Activated T-helper 1 cell treated with anti-CD3 and anti-CD28 coated beads, Interleukin-2, amount 50 U/mL, for 16 hours (primary cell): Measurements from ENCODE around the gene TMEM207.
"Not testable (repeated sequence)": the region's sequence is repeated elsewhere in the genome, so short reads cannot be mapped to it uniquely, and the experiment has no call there.

ENCODE experiments used
- DNase-seq, 2 donors: peaks; one replicate each; pipeline ENCODE4 v3.0.0-alpha.2; 2020; ENCODE audit warnings: low read depth in 1 of 2, low spot score in 1 of 2

TMEM207 gene

DNA sequence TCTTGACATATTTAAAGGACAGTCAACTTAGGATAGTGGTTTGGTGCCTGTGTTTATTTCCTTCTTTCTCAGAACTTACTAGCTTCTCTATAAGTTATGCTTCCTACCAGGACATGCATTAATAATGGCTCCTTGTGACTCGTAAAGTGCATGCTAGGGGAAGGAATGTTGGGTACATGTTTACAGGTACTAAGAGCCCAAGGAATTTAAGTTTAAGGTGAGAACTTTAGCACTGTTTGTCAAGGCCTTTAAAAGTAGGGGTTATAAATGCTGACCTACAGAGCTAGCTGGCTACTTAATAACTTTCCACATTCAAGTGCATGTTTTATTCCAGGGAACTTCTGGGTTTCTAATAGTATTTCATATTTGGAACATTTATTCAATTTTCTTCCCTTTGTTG is at the start of gene TMEM207:
Gene TMEM207, minus strand, starts transcription at position 101 of the 400 bp plus-strand sequence. Its CDS starts 92 bp downstream, at position 9.
- DNase-seq = no peak

DNA sequence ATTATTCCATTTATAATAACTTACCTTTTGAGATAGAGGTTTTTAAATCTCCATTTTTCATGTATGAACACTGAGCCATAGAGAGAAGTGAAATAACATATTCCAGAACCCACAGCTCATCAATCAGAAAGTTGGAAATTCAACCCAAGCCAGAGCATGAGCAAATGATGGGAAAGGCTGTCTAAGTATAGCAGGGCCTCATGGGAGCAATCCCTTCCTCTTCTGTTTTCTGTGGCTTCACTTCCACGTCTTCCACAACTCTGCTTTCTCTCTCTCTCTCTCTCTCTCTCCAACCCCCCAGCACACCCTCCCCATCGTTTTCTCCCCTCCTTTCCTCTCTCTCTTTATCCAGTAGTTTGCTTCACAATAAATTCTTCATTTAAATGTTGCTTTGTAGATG is 49.4 kb upstream of the TMEM207 start:
- no peak for DNase-seq

DNA sequence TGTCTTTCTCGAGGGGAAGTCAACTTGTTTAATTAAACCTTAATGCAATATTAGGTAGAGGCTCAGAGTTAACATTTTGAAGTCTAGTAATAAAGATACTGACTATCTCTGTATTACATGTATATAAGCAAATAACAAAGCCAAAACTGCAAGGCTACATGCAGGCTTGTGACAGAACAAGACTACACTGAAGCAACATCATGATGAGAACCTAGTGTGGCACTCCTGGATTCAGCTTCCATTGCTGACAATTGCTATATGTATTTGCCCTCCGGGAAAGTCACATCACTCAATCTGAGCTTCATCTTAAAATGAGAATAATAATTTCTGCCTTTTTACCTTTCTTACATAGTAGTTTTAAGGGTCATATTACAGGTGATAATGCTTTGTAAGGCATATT is 48.6 kb upstream of the TMEM207 start:
- no peak for DNase-seq

DNA sequence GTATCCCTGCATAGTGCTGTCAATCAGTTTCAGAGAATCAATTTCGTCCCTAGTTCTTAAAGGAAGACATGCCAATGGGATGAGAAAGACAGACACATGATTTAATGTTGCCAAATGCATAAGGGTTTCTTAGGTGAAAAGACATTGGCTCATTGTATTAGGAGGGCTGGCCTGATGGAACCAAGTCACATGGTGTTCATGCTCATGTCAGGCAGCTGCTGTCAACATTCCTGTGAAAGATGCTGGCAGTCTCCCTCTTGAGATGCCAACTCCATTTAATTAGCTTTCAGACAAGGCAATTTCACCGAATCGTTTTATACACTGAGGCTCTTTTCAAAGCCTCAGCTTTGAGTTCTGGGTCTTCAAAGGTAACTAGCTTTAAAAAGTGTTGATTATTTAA is 48.1 kb upstream of the TMEM207 start:
- DNase-seq = no peak

DNA sequence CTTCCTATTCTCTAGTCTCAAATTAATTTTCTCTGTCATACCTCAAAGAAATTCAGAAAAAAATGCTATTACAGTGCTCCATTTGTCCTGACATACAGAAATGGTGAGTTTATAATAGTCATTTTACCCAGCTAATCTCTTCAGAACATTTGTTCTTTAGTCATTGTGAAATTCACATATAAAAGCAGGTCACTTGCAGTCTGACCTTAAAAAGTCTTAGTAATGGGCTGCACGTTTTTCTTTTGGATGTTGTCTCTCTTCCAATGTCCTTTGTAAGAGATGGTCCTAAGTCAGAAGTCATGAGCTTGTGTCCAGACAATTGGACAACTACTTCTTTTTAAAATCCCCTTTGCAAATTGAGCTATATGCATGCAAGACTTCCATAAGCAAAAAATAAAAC is 47.2 kb upstream of the TMEM207 start:
- no peak for DNase-seq

DNA sequence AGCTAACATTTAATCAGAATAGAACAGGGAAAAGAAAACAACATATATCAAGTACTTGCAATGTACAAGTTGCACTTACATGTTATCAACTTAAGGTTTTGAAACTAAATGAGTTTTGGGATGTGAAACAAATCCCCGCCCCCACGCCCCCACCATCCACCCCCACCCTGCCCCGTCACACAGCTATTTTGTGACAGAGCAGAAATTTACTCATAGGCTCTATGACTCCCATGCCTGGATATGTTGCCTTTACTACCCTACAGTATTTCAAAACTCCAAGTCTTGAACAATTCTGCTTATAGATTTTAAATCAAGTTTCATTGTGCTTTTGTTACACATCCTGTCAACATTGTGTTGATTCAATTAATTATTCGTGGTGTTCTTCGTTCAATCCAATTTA is 46.1 kb upstream of the TMEM207 start:
- no peak for DNase-seq

DNA sequence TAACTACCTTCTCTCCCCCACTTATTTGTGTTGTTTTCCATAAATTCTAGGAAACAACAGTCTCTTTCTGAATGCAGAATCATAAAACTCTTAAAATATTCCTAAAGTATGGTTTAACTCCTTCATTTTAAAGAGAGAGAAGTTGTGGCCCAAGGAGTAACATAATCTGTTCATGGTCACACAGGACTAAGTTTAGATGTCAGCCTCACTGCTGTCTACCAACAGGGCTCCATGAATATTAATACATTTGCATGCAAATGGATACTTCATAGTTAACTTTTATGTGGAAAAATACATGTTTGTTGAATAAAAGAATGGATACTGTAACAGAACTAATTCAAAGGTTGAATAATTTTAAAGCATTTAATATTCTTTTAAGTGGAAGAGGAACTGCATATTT is 45.7 kb upstream of the TMEM207 start:
- no peak for DNase-seq

DNA sequence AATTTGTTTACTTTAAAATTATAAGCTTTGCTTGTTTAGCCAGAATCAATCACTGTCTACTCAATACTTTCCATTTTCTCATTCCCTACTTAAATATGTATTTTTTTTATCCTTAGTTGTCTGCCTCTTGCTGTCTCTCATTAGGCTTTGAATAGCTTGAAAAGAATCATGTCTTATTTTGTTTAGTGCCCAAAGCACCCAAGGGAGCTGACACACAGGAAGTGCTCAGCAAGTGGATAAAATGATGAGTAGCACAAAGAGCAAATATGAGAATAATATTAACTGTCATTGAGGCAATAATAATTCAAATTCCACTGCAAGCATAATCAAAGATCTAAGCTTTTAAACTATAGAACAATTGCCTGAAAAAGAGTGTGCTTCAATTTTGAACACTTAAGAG is 45.2 kb upstream of the TMEM207 start:
- DNase-seq = no peak

DNA sequence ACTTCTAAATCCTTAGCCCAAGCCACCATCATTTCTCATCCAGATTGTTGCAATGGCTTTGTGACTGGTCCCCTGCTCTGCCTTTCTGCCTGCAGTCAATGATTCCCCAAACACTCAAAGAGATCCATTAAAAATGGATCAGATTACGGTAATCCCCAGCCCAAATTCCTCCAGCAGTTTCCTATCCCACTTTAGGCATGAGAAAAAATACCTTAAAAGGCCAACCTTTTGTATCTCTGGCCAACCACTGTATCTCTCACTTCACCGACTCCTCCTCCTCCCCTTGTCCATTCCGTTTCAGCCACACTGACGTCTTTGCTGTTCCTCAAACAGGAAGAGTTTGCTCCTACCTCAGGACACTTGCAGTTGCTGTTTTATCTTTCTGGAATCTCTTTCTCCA is 43.3 kb upstream of the TMEM207 start:
- DNase-seq = no peak

DNA sequence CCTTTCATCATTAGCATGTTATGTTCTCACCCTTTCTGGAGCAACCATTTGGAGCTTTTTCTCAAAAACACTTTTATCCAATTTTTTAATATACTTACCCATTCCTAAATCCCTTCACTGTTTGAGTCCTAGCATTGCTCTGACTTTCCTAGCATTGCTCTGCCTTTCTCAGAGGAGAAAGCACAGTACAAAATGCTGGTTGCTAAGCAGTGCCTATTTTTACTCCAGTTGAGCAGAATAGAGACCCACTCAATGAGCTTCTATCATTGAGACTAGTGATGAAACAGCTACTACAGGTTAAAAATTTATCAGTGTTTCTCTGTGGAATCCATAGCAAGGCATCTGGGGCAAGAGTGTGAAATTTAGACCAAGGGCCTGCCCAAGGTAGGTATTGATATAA is 42.4 kb upstream of the TMEM207 start:
- no peak for DNase-seq

DNA sequence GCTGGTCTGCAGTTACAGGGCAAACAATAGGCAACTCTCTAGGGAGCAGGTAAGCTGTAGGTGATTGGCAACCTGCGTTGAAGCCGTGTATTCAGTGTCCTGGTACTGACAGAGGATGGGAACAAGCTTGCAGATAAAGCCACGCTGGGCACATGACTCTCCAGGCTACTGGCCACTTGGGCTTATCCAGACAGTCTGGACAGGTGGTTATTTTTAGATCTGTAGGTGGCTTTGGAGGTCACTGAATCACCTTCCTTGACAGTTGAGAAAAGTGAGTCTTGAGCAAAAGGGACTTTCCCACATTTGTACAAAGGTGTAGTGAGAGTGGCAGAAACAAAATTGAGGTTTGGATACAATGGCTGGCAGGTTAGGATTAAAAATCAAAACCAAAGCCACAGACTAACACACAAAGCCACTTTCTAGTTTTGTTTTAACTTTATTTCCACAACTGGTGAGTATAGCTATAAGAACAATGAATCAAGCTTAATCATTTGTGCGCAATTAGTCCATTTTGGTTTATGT is 41.9 kb upstream of the TMEM207 start:
- no peak for DNase-seq

DNA sequence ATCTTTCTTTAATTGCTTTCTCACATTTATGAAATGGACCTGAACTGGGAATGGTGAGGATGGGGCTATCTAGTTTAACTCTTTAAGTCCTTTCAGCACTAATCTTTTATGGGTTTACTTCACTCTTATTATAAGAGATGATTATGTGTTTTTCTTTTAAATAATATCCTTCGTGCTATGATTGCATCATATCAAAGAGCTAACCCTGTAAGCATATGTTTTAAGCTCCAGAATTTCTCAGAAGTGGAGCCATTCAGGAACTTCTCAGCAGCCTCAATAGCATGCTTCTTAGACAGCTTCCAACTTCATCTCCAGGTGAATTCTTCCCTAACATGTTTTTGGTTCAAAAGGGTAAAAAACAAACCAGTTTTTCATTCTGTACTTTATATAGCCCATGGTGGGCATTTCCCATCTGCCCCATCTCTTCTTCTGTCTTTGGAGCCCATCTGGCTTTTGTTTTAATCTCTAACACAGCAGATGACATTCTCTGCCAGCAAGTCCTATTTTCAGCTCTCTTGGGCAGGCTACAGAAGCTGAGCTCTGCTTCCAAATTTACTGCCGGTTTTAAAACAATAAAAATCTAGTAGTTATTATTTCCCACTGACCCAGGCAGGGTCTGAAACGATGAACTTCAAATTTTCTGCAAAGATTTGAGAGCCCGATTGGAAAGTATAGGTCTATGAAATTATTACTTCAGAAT is 37.4 kb upstream of the TMEM207 start:
- no peak for DNase-seq

DNA sequence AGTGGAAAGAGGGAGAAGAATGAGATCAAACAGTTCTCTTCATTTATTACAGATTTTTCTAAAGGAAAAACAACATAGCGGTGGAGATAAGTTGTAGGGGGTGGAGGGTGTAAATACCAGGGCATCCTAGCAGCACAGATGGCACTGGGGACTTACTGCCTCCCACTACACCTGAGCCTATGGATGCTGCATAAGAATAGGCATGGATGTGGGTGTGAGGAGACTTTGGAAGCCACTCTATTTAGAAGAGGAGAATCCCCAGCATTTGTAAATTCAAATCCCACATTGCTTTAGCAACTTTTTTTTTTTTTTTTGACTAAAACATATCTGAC is 36.8 kb upstream of the TMEM207 start:
- DNase-seq = no peak

DNA sequence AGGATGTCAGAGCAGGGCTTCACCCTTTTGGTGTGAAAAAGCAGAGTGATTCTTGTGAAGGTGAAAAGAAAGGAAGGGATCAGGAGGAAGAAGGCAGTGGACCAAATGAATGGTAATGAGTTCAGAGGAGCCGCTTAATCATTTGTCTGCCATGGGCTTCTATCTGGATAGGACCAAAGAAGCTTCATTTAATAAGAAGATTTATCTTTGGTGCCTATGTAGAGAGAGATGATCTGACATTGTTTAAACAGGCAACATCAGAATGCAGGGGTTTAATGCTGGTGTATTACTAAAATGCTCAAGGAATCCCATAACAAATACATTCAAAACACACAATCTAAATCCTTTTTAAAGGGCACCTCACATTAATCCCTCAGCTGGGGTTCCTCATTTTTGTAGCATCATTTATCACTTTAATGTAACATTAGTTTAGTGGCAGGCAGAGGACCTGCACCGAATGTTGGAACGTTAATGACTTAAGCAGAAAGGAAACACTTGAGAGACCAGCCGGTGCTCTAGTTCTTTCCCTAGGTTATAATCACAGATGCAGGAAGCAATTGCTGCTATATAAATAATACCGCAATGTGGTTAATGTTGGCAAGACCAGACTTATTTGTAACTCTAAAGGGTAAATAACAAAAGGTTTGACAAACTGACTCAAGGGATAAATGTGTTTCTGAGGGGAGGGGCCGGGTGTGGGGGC is 36.3 kb upstream of the TMEM207 start:
- no peak for DNase-seq

DNA sequence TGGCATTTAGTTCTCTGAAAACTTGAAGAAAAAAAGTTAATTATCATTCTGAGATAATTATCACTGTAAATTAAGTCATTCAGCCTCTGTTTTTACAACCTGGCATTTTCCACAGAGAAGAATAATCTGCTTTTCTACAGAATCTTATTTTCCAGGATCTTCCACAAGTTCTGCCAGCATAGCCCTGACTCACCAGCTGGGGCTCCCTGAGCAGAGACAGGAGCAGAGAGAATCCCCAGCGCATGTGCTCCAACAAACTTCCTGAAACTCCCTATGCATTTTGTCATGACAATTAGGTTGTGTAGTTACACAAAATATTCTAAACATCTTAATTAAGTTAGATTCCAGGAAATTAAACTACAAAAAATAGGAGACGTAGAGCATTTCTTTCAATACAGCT is 32.1 kb upstream of the TMEM207 start:
- DNase-seq = no peak

DNA sequence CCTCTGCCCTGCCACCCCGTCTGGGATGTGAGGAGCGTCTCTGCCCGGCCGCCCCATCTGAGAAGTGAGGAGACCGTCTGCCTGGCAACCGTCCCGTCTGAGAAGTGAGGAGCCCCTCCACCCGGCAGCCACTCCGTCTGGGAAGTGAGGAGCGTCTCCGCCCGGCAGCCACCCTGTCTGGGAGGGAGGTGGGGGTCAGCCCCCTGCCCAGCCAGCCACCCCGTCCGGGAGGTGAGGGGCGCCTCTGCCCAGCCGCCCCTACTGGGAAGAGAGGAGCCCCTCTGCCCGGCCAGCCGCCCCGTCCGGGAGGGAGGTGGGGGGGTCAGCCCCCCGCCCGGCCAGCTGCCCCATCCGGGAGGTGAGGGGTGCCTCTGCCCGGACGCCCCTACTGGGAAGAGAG is 23.6 kb upstream of the TMEM207 start:
- not testable (repeated sequence) for DNase-seq

DNA sequence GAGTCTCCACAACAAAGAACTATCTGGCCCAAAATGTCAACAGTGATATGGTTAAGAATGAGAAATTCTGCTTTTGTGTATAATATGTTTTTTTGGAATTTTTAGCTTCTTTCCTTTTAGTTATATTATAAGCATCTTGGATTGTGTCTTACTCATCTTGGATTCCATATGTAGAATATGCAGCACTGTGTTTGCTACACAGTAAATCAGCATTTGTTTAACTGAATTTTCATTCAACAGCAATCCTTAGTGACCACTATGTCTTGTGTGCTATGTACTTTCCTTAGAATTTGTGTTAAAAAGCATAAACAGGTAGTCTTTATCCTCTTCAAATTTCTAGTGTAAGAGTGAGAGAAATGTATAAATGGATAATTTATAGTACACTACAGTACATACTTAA is 18.2 kb upstream of the TMEM207 start:
- no peak for DNase-seq

DNA sequence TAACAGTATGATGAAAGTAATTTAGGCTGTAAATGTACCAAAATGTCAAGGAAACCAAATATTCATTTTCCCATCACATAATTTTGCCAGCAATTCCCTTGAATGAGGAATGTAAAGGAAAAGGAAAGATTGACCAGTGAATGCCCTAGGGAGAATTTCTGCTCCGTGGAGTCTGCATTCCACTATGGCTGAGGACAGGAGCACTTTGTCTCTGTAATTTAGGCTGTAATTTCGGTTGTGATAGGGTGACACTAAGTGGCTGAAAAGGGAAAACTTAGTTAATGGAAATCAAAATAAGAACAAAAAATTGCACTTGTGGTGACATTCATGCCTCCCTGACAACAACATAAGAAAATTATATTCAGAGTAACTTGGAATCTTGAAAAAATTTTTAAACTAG is 8.3 kb upstream of the TMEM207 start:
- DNase-seq = no peak

DNA sequence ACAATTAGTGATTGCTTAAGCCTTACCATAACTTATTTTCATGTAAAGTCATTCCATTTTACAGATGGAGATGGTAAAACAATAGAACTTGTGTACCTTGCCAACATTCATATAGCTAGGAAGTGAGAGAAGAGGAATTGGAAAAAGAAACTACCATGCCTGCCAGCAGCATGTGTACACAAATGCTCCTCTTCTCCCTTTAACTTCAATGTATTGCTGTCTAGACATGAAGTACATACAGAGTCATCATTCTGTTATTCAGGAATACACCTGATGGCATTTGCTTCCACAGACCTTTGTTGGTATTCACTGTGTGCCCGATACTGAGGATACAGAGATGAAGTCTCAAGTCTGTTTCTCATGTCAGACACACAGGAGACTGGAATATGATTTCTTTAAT is 7.1 kb upstream of the TMEM207 start:
- DNase-seq = no peak

DNA sequence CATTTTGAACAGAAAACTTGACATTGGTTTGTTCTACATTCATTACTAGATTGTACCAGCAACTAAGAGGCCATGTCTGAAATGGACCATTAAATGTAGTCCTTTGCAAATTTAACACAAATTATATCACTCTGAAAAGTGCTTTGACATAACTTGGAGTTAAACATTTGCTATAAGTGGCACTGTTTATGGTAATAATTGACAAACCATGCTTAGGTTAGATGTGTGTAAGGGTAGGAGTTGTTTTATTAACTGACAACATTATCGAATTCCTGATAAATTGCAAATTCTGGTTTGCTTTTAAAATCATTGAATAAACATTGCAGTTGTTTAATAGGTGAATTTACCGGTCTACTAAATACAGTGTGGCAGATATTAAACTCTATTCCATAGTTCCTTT is 6.1 kb upstream of the TMEM207 start:
- DNase-seq = no peak

DNA sequence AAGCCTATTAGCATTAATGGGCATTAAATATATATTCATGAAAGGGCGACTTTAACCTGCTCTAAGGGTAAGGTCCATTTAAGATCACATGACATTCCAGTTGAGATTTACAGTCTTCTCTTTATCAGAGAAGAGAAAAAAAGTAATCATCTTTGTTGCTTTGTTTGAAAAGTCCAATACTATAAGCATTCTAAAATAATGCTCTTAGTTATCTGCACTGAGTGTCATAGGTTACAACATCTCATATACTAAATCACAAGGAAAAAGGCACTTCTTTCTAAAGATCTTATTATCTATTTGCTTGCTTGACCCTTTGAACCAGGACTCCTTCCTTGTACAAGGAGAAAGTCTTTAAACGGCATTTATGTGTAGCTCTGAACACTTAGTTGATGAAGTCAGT is 1.4 kb downstream of the TMEM207 start:
- DNase-seq = no peak

DNA sequence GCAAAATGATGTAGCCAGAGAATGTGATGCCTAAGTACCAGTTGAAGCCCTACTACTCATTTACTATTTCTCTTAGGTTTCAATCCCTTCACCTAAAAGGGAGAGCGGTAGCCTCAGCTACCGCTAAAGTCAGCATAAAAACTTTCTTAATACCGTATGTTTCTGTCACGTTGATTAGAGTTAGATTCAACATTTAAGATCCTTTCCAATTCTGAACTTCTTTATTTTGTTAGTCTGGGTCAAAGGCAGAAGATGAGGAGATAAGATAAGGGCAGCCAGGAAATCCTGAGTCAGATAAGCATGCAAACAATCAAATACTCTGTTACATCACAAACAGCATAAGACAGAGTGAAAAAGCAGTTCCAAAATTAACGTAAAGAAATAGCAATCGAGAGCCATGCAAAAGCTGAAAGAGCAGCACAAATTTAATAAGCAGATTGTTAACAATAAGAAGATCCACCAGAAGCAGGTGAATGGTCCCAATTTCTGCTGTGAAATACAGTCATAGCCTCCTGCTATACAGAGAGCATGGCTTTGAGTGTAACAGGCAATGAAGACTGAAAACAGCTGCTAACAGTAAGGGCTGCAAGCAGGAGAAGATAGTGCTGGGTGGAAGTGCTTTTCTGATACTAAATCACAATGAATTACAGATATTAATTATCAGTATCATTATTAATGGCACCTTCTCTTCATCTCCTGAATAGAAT is 3.0 kb downstream of the TMEM207 start:
- no peak for DNase-seq
